ENCODE measurements around the gene FADS3. TPM values are rescaled to one million over a fixed set of nuclear protein-coding genes. Genes with fewer than 3 reads are reported as not detected.
A peak's percentile ranks its signal among the peaks of the same experiment; 100 is the strongest.

The FADS3 gene
- total RNA-seq, 3 donors from 2014 or later, result 38.8 to 156 (median 112) TPM

DNA sequence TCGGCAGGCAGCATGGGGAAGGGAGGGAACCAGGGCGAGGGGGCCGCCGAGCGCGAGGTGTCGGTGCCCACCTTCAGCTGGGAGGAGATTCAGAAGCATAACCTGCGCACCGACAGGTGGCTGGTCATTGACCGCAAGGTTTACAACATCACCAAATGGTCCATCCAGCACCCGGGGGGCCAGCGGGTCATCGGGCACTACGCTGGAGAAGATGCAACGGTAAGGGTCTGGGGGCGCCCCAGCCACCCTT lies 63.0 kb downstream of the FADS3 start:
- DNase-seq (ENCODE audit: low spot score in 2 of 2), result no peak
- H3K4me1 ChIP-seq, result peaks cover 0 to 5% of the 10 kb centered on the region in 2 donors
- intact Hi-C loops (cut with DNase I; ENCODE audit: low total_unique reads), result no loop called here

DNA sequence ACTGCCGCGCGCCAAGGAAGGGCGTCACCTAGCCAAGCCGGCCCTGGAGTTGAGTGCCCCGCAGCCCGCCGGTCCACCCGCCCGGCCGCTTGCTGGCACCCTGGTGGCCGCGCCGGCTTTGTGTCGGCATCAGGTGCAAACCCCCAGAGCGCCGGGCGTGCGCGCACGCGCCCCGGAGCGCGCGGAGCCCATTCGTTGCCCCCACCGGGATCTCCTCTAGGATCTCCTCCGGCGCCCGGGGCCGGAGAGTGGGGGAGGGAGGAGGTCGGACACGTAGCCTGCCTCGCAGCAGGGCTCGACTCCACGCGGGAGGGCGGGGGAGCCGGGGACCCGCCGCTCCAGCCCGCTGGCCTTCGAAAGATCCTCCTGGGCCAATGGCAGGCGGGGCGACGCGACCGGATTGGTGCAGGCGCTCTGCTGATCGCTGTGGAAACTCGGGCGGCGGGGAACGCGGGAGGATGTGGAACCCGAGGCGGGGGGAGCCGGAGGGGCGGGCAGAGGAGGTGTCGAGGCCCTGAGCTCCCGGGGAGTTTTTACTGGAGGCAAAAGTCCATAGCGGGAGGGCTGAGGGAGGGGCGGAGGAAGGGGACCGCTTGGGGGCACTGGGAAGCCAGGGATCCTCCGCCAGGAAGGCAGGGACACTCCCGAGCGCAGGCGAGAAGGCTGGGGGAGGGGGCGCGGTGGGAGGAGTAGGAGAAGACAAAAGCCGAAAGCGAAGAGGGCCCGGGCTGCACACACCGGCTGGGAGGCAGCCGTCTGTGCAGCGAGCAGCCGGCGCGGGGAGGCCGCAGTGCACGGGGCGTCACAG lies 63.6 kb downstream of the FADS3 start, which contains the start of gene FADS2:
Gene FADS2 (plus strand): TSS at position 730 of the 808 bp plus-strand sequence. CDS start 91 bp downstream, outside the sequence.
- Histone ChIP-seq H3K4me1 (peaks cover 0 to 5% of the 10 kb centered on the region in 2 donors), H3K27ac (peak within 1 kb of the TSS; percentile 17 to 53), H3K27me3 (no peaks in the 10 kb centered on the region), H3K4me3 (peak within 1 kb of the TSS; percentile 56 to 59 (median 56)), H3K9me3 (no peaks in the 10 kb centered on the region), H3K36me3 (no peaks in the 10 kb centered on the region)
- intact Hi-C loops (cut with DNase I; ENCODE audit: low total_unique reads), result no loop called here
- TF ChIP-seq POLR2AphosphoS5 (IDR thresholded peaks at IDR 0.05) (no peak), POLR2A (IDR thresholded peaks at IDR 0.05) (no peak)
- TF ChIP-seq, protein P1, sequence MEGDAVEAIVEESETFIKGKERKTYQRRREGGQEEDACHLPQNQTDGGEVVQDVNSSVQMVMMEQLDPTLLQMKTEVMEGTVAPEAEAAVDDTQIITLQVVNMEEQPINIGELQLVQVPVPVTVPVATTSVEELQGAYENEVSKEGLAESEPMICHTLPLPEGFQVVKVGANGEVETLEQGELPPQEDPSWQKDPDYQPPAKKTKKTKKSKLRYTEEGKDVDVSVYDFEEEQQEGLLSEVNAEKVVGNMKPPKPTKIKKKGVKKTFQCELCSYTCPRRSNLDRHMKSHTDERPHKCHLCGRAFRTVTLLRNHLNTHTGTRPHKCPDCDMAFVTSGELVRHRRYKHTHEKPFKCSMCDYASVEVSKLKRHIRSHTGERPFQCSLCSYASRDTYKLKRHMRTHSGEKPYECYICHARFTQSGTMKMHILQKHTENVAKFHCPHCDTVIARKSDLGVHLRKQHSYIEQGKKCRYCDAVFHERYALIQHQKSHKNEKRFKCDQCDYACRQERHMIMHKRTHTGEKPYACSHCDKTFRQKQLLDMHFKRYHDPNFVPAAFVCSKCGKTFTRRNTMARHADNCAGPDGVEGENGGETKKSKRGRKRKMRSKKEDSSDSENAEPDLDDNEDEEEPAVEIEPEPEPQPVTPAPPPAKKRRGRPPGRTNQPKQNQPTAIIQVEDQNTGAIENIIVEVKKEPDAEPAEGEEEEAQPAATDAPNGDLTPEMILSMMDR (IDR thresholded peaks at IDR 0.05), result no peak
- DNase-seq (ENCODE audit: low spot score in 2 of 2), result peak in 1 of 2 donors; percentile 29

More for the DNA sequence above, 63.0 kb downstream of the FADS3 start:
- TF ChIP-seq, protein P1 (IDR thresholded peaks at IDR 0.05), result no peak
- TF ChIP-seq POLR2AphosphoS5 (IDR thresholded peaks at IDR 0.05) (no peak), POLR2A (IDR thresholded peaks at IDR 0.05) (no peak)
- Histone ChIP-seq H3K27me3 (no peaks in the 10 kb centered on the region), H3K27ac (no peak overlapping the region), H3K4me3 (peak overlapping the region; percentile 56 to 59 (median 56)), H3K36me3 (no peaks in the 10 kb centered on the region), H3K9me3 (no peaks in the 10 kb centered on the region)

DNA sequence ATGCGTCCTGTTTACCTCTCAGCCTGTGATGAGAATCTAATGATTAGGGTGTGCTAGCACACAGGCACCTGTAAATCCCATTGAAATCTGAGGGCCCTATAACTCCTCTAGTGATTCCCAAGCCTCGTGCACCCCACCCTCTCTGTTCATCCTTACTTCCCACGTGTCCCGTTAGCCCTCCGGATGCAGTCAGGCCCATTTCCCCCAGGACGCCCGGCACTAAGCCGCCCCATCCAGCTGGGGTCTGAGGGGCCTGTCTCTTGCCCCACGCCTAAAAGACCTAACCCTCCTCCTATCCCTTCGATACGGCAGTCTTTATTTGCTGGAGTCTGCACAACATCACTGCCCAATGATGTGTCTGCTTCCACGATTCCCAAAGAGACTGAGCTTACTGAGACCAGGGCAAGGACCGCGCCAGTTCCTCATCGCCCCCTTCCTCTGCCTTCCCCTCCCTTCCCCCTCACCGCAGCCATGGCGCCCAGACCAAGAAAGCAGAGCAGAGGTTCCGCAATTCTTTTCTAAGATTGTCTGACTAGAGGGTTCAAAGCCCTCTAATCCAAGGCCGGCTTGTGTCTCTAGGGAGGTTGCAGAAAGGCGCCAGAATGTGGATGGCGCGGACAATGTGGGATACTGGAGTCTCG lies 64.3 kb downstream of the FADS3 start:
- intact Hi-C loops (cut with DNase I; ENCODE audit: low total_unique reads), result no loop called here
- no peaks in the 10 kb centered on the region for H3K9me3 ChIP-seq
- H3K36me3 ChIP-seq, result no peaks in the 10 kb centered on the region
- peaks cover 0 to 5% of the 10 kb centered on the region in 2 donors for H3K4me1 ChIP-seq
- H3K27ac ChIP-seq, result peak overlapping the region; percentile 17 to 35
- DNase-seq (ENCODE audit: low spot score in 2 of 2), result no peak
- H3K4me3 ChIP-seq, result peak overlapping the region; percentile 56 to 59 (median 56)
- TF ChIP-seq POLR2AphosphoS5 (IDR thresholded peaks at IDR 0.05) (no peak), POLR2A (IDR thresholded peaks at IDR 0.05) (no peak)
- TF ChIP-seq, protein P1 (IDR thresholded peaks at IDR 0.05), result no peak
- H3K27me3 ChIP-seq, result no peaks in the 10 kb centered on the region

Other genes starting within 250 kb of the FADS3 start
- 1 to 10 TPM; 2.4 to 4.5 (median 3.3) TPM for gene DAGLA, start 211.2 kb downstream of the FADS3 start, total RNA-seq
- 1 to 10 TPM in 1 of 3 donors, under 1 TPM in 2; 0.32 to 6.9 (median 0.66) TPM for gene MYRF, start 138.9 kb downstream of the FADS3 start, total RNA-seq
- gene TMEM258, start 98.9 kb downstream of the FADS3 start, total RNA-seq, result 10 to 100 TPM; 35.4 to 55.4 (median 35.7) TPM
- 1 to 10 TPM; 5.9 to 9.2 (median 8.5) TPM for gene FEN1, start 98.6 kb downstream of the FADS3 start, total RNA-seq
- gene FADS1, start 74.5 kb downstream of the FADS3 start, total RNA-seq, result 100 to 1,000 TPM in 1 of 3 donors, 10 to 100 TPM in 1, 1 to 10 TPM in 1; 8.8 to 112 (median 15.1) TPM
- gene FADS2, start 63.2 kb downstream of the FADS3 start, total RNA-seq, result 10 to 100 TPM in 1 of 3 donors, 1 to 10 TPM in 2; 5.6 to 35.8 (median 7.5) TPM
- gene RAB3IL1, start 26.0 kb upstream of the FADS3 start, total RNA-seq, result 10 to 100 TPM; 11.7 to 27.9 (median 22.6) TPM
- gene BEST1, start 58.8 kb upstream of the FADS3 start, total RNA-seq, result 10 to 100 TPM in 1 of 3 donors, 1 to 10 TPM in 2; 3.7 to 10.1 (median 5.9) TPM
- gene FTH1, start 76.1 kb upstream of the FADS3 start, total RNA-seq, result 1,000 to 10,000 TPM; 2,151 to 6,439 (median 3,491) TPM
- 10 to 100 TPM in 2 of 3 donors, 1 to 10 TPM in 1; 8.5 to 19.0 (median 14.8) TPM for gene INCENP, start 232.5 kb upstream of the FADS3 start, total RNA-seq

Data from breast epithelium (tissue), 4 donors.